Smooth muscle cell (in vitro differentiated cells): ENCODE measurements around the gene PRPF40A. TPM values are rescaled to one million over a fixed set of nuclear protein-coding genes. Genes with fewer than 3 reads are reported as not detected.
A peak's percentile ranks its signal among the peaks of the same experiment; 100 is the strongest.
"Not testable (repeated sequence)": the region's sequence is repeated elsewhere in the genome, so short reads cannot be mapped to it uniquely, and the experiment has no call there.

Experiments
- DNase-seq: peaks from one replicate; lab custom pipeline; 2025; ENCODE audit not compliant: unreplicated experiment; lab: John Stamatoyannopoulos, UW
- H2AFZ ChIP-seq: fragments of 200-600 bp; sonication (generic); 2 replicates; pipeline ENCODE4 v1.6.0; 2016; ENCODE audit warnings: antibody characterized with exemption, low read depth, mild to moderate bottlenecking
- H3F3A ChIP-seq: fragments of 200-600 bp; sonication (generic); 2 replicates; pipeline ENCODE4 v1.6.0; 2017; ENCODE audit warnings: antibody characterized with exemption, low read depth
- H3K27ac ChIP-seq: fragments of 200-600 bp; sonication (generic); 2 replicates; pipeline ENCODE4 v1.5.1; 2016; ENCODE audit warnings: low read depth, mild to moderate bottlenecking
- H3K27me3 ChIP-seq: fragments of 200-600 bp; sonication (generic); 2 replicates; pipeline ENCODE4 v1.6.1; 2016; ENCODE audit warnings: low read depth, mild to moderate bottlenecking
- H3K36me3 ChIP-seq: fragments of 200-600 bp; sonication (generic); 2 replicates; pipeline ENCODE4 v1.5.1; 2016; ENCODE audit warnings: low read depth
- H3K4me1 ChIP-seq: fragments of 200-600 bp; sonication (generic); 2 replicates; pipeline ENCODE4 v1.5.1; 2016; ENCODE audit warnings: low read depth
- H3K4me2 ChIP-seq: fragments of 200-600 bp; sonication (generic); 2 replicates; pipeline ENCODE4 v1.6.0; 2016; ENCODE audit warnings: mild to moderate bottlenecking
- H3K4me3 ChIP-seq: fragments of 200-600 bp; sonication (generic); 2 replicates; pipeline ENCODE4 v1.5.1; 2016; ENCODE audit warnings: mild to moderate bottlenecking
- H3K79me2 ChIP-seq: fragments of 200-600 bp; sonication (generic); 2 replicates; pipeline ENCODE4 v1.6.0; 2016; ENCODE audit warnings: low read depth, mild to moderate bottlenecking
- H3K9ac ChIP-seq: fragments of 200-600 bp; sonication (generic); 2 replicates; pipeline ENCODE4 v1.6.0; 2016; ENCODE audit warnings: low read depth
- H3K9me3 ChIP-seq: fragments of 200-600 bp; sonication (generic); replicated peaks from 2 replicates; pipeline ENCODE4 v1.5.1; 2016; ENCODE audit warnings: low read depth
- H4K20me1 ChIP-seq: fragments of 200-600 bp; sonication (generic); 2 replicates; pipeline ENCODE4 v1.6.0; 2016; ENCODE audit warnings: low read depth
- WGBS: methylation state at CpG from one replicate; pipeline ENCODE4 v1.1.7; 2016; ENCODE audit warnings: low lambda C conversion rate; 5-methylcytosine and 5-hydroxymethylcytosine counted together
- polyA plus RNA-seq: library from polyadenylated mRNA; unstranded; fragments of >200 nt; fragmentation: Nextera tagmentation; extraction: Ambion mirVana; gene quantifications from 2 replicates; pipeline ENCODE4 v1.2.1, GENCODE V29; 2016
- total RNA-seq: library from RNA; depleted of rRNA; stranded (reverse); fragments of >200 nt; gene quantifications from 2 replicates; pipeline ENCODE4 v1.2.3, GENCODE V29; 2014
- TF ChIP-seq, protein P1 (sequence below): fragments of 200-600 bp; sonication (generic); IDR thresholded peaks from 2 replicates; pipeline ENCODE4 v1.5.1; 2017; ENCODE audit warnings: borderline replicate concordance, mild to moderate bottlenecking, antibody characterized with exemption; ENCODE audit not compliant: insufficient read depth, poor library complexity, severe bottlenecking

The PRPF40A gene
- total RNA-seq (109 and 117 TPM in 2 replicates), polyA plus RNA-seq (93.4 and 104 TPM in 2 replicates)

DNA sequence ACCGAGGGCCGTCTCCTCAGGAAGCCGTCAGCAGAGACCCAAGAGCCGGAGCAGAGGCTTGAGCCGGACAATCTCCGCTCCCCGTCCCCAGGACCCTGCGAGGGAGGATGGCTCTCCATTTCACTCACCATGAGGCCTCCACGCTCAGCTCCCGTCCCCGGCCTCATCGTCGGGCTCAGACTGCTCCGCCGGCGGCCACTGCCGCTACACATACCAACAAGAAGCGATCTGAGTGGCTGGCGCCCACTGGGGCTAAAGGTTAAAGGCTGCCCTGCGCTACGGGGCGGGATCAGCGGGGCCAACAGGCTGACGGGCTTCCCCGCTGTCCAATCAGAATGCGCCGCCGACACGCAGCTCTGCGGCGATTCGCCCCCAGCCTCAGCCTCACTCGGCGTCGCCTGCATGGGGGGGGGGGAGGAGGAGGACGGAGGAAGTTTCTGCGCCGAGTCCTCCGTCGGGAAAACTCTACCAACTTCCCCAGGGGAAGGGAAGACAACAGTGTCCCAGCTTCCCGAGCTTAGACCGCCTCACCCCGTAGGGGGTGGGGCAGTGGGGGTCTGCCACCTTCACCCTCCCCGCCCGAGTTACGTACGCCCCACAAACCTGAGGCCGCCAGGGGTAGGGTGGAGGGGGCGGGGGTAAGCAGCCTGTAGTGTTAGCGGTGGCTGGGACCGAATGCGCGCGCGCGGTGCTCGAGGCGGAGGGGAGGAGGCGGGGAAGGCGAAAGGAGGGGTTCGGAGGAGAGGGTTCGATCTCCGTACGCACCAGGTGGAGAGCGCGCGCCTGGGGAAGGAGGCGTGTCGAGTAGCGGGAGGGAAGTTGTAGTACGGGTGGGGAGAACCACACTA is at the start of gene PRPF40A:
PRPF40A (minus strand) TSS at position 234 of the 848 bp plus-strand sequence; CDS start at position 212, 22 bp downstream.
- TF ChIP-seq, protein P1, sequence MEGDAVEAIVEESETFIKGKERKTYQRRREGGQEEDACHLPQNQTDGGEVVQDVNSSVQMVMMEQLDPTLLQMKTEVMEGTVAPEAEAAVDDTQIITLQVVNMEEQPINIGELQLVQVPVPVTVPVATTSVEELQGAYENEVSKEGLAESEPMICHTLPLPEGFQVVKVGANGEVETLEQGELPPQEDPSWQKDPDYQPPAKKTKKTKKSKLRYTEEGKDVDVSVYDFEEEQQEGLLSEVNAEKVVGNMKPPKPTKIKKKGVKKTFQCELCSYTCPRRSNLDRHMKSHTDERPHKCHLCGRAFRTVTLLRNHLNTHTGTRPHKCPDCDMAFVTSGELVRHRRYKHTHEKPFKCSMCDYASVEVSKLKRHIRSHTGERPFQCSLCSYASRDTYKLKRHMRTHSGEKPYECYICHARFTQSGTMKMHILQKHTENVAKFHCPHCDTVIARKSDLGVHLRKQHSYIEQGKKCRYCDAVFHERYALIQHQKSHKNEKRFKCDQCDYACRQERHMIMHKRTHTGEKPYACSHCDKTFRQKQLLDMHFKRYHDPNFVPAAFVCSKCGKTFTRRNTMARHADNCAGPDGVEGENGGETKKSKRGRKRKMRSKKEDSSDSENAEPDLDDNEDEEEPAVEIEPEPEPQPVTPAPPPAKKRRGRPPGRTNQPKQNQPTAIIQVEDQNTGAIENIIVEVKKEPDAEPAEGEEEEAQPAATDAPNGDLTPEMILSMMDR = no peak
- peak within 1 kb of the TSS; percentile 97 for H3K9ac ChIP-seq

DNA sequence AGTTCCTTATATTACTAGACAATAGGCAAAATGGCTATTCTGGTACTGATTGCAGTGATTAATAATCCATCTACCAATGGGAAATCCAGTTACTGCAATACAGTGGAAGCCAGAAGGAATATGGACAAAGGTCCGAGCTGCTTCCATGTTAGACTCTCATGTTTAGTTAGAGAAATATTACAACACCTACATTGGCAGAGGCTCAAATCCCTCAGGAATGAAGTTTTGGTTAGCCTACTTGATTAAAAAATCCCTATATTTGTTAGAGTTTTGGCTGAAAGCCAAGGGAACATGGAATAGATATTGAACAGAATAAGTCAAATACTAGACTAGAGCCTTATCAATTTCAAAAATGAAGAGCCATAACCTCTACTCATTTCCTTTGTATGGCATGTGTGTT is 49.7 kb upstream of the PRPF40A start:
- 67% methylated on average over 1 of the region's 1 CpG for WGBS
- H3K4me2 ChIP-seq = no peak overlapping the region
- no peaks in the 10 kb centered on the region for H4K20me1 ChIP-seq
- H3K9ac ChIP-seq = no peak overlapping the region
- H3K4me3 ChIP-seq = no peak overlapping the region
- DNase-seq = no peak
- TF ChIP-seq, protein P1 = no peak
- H3K27ac ChIP-seq = no peak overlapping the region
- no peaks in the 10 kb centered on the region for H3F3A ChIP-seq
- H3K4me1 ChIP-seq = no peaks in the 10 kb centered on the region
- H3K36me3 ChIP-seq = no peaks in the 10 kb centered on the region
- H2AFZ ChIP-seq = no peak overlapping the region
- no peaks in the 10 kb centered on the region for H3K27me3 ChIP-seq
- H3K79me2 ChIP-seq = no peaks in the 10 kb centered on the region
- no peaks in the 10 kb centered on the region for H3K9me3 ChIP-seq

More for the DNA sequence above, at the start of gene PRPF40A:
- Histone ChIP-seq H3K4me2 (peak within 1 kb of the TSS; percentile 96), H3K4me3 (peak within 1 kb of the TSS; percentile 99), H4K20me1 (peaks cover 51% of the 10 kb centered on the region), H3F3A (no peaks in the 10 kb centered on the region), H3K27ac (peak within 1 kb of the TSS; percentile 96), H3K36me3 (peaks cover 6% of the 10 kb centered on the region), H3K27me3 (no peaks in the 10 kb centered on the region), H3K9me3 (no peaks in the 10 kb centered on the region), H3K4me1 (peaks cover 35% of the 10 kb centered on the region), H2AFZ (peak within 1 kb of the TSS; percentile 94), H3K79me2 (peaks cover 81% of the 10 kb centered on the region)
- WGBS = under 1% methylated on average over 63 of the region's 71 CpGs
- DNase-seq = peak; percentile 97

DNA sequence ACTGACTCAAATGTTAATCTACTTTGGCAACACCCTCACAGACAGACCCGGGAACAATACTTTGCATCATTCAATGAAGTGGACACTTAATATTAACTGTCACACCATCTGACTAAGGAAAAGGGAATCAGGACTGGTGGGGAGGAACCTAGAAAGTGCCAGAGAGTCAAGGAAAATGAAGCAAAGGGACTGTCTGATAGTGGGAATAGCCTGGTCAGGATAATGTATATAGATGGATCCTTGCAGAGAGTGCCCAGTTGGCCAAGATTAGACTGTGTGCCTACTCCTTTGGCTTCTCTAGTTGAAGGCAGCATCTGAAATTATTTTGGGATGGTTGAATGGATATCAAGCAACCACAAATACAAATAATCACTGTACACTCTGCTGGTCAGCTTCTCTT is 46.4 kb upstream of the PRPF40A start:
- WGBS = 96% methylated on average over 1 of the region's 1 CpG
- no peak for DNase-seq
- Histone ChIP-seq H3K9me3 (no peaks in the 10 kb centered on the region), H3F3A (no peaks in the 10 kb centered on the region), H3K27me3 (no peaks in the 10 kb centered on the region), H3K36me3 (peaks cover 4% of the 10 kb centered on the region), H3K79me2 (no peaks in the 10 kb centered on the region), H3K27ac (no peak overlapping the region), H3K4me1 (no peaks in the 10 kb centered on the region), H3K4me3 (no peak overlapping the region), H3K9ac (no peak overlapping the region), H2AFZ (no peak overlapping the region), H4K20me1 (no peaks in the 10 kb centered on the region), H3K4me2 (no peak overlapping the region)
- TF ChIP-seq, protein P1 = no peak

- 98% methylated on average over 4 of the region's 4 CpGs for WGBS
- not testable (repeated sequence) for H3K4me3 ChIP-seq, H3K4me2 ChIP-seq, H3K27ac ChIP-seq, H3K4me1 ChIP-seq, DNase-seq, H2AFZ ChIP-seq, H4K20me1 ChIP-seq, H3K79me2 ChIP-seq, H3K36me3 ChIP-seq, H3F3A ChIP-seq, H3K9me3 ChIP-seq, H3K9ac ChIP-seq, H3K27me3 ChIP-seq
These were observed 45.9 kb upstream of the PRPF40A start for GRCh38 chr2:152763208-152763607.
